Heart right ventricle (tissue), 16 donors: ENCODE data around the gene IFT43. TPM values are rescaled to one million over a fixed set of nuclear protein-coding genes. Genes with fewer than 3 reads are reported as not detected.

Experiments used
- ATAC-seq, 8 donors: fragments of 200-7000 bp; cut with Tn5 transposase; one replicate each; pipeline ENCODE4 v1.9.1; 2020; ENCODE audit warnings: mild to moderate bottlenecking in 8 of 8, moderate library complexity in 8 of 8, moderate number of reproducible peaks in 1 of 8
- DNase-seq, 2 donors: peaks; one replicate each; pipeline ENCODE4 v3.0.0-alpha.2; 2020
- H3K27ac ChIP-seq, 10 donors: fragments of 200-600 bp; sonication (generic) in 2 of 10; one replicate each; pipeline versions ENCODE4 v1.5.0 to v1.8.0; 2020 to 2022; ENCODE audit warnings: mild to moderate bottlenecking in 3 of 10
- H3K27me3 ChIP-seq, 7 donors: fragments of 200-600 bp; one replicate each; pipeline ENCODE4 v1.8.0; 2021 to 2022; ENCODE audit warnings: mild to moderate bottlenecking in 2 of 7
- H3K36me3 ChIP-seq, 9 donors: fragments of 200-600 bp; sonication (generic) in 1 of 9; one replicate each; pipeline versions ENCODE4 v1.5.0 to v1.8.0; 2020 to 2022; ENCODE audit warnings: mild to moderate bottlenecking in 2 of 9
- H3K4me1 ChIP-seq, 9 donors: fragments of 200-600 bp; sonication (generic) in 1 of 9; one replicate each; pipeline versions ENCODE4 v1.5.0 to v1.8.0; 2020 to 2022; ENCODE audit warnings: mild to moderate bottlenecking in 4 of 9
- H3K4me3 ChIP-seq, 10 donors: fragments of 200-600 bp; sonication (generic) in 2 of 10; one replicate each; pipeline versions ENCODE4 v1.5.0 to v1.8.0; 2020 to 2022; ENCODE audit warnings: mild to moderate bottlenecking in 7 of 10, moderate library complexity in 2 of 10
- H3K9me3 ChIP-seq, 11 donors: fragments of 200-600 bp in 10 of 11; sonication (generic) in 2 of 11; one replicate each; pipeline versions ENCODE4 v1.5.0 to v1.8.0; 2013 to 2022; ENCODE audit warnings: mild to moderate bottlenecking in 2 of 11, control low read depth in 1 of 11, moderate library complexity in 1 of 11
- CTCF ChIP-seq, 9 donors: fragments of 200-600 bp; sonication (generic) in 2 of 9; IDR thresholded peaks; one replicate each; pipeline versions ENCODE4 v1.5.0 to v1.8.0; 2021 to 2022; ENCODE audit warnings: antibody characterized with exemption in 9 of 9, mild to moderate bottlenecking in 5 of 9, moderate library complexity in 1 of 9
- WGBS, 2 donors: extraction: QIAGEN DNeasy Blood & Tissue Kit; methylation state at CpG; one replicate each; pipeline ENCODE4 v1.1.7; 2013; ENCODE audit warnings: inconsistent platforms in 1 of 2; 5-methylcytosine and 5-hydroxymethylcytosine counted together
- intact Hi-C, 10 donors: fragments of 100-400 bp; cut with DNase I; formaldehyde crosslinking; loops; one replicate each; pipeline versions ENCODE4 v1.11.1 to v1.14.2; 2022
- polyA plus RNA-seq, 2 donors: library from polyadenylated mRNA; stranded (reverse); fragments of 200-250 nt; gene quantifications; one replicate each; pipeline ENCODE4 v1.2.3, GENCODE V29; 2013
- total RNA-seq, 10 donors: library from RNA; stranded (reverse); fragmentation: NEBNext Ultra II Directional in 3 of 10; extraction: Animal tissue kit (Norgen Biotek cat#: 25700) in 3 of 10; gene quantifications; one replicate each; pipeline versions ENCODE4 v1.2.1 to v1.2.4, GENCODE V29; 2021 to 2023
- donor health status: Arrhythmogenic right ventricular cardiomyopathy.
- donor health status: ischemic (EF 13 %, LVEDD 7.1; RV severe dilation, severe dysfunction).
- donor health status: healthy with polysubstance abuse.
- donor health status: DM: no; HTN: yes; CAD: no.
- donor health status: DM: no; HTN: no; CAD: no.
- donor health status: ischemic (EF 25% LVEDD 6.9; RV normal size, moderate dysfunction).
- donor health status: ischemic (EF 25% LVEDD 5.7; RV mildly dilated, moderate dysfunction).
- donor health status: healthy.
- donor health status: DM: yes; HTN: yes; CAD: no.
- donor health status: Ischemic cardiomyopathy.
- donor health status: ischemic (EF 35%, LVEDD 5.7; RV mildly dilated, moderate dysfunction).
- donor health status: nonischemic (EF 11% LVEDD 7.7; RV severe dilation, severe dysfunction).
- donor health status: DM: yes; HTN: yes; CAD: no.
- donor health status: PGD.
- donor health status: ischemic (EF 29% LVEDD 5.4; RV normal size, mild dysfunction).
- donor health status: nonischemic (EF 23%, LVEDD 6.1; RV moderate dilation, normal function).

Gene IFT43
- total and polyA plus RNA-seq, 12 donors, result 19.7 to 57.1 (median 31.8) TPM

GRCh38 chr14:76100236-76100635 is 114.7 kb downstream of the IFT43 start:
- Histone ChIP-seq H3K4me3 (no peak overlapping the region), H3K4me1 (peaks cover 0 to 15% (median 5%) of the 10 kb centered on the region in 9 donors), H3K27me3 (peaks cover 0 to 20% (median 9%) of the 10 kb centered on the region in 7 donors), H3K36me3 (no peaks in the 10 kb centered on the region), H3K9me3 (no peaks in the 10 kb centered on the region), H3K27ac (peak overlapping the region in 1 of 10 donors; percentile 7)
- DNase-seq (no peak), ATAC-seq (no peak)
- WGBS, 2 donors, result 43 to 67% methylated on average over 14 of the region's 14 CpGs
- no peak for TF ChIP-seq CTCF (IDR thresholded peaks at IDR 0.05)
- intact Hi-C loops, result no loop called here

GRCh38 chr14:76101391-76102379 is 116.1 kb downstream of the IFT43 start:
- peak in 2 of 9 donors; percentile 8 to 22 for TF ChIP-seq CTCF (IDR thresholded peaks at IDR 0.05)
- peaks cover 0 to 18% (median 10%) of the 10 kb centered on the region in 7 donors for H3K27me3 ChIP-seq
- no peak overlapping the region for H3K27ac ChIP-seq

GRCh38 chr14:76104802-76105355 is 119.3 kb downstream of the IFT43 start:
- 83 to 85% methylated on average over 8 of the region's 8 CpGs for WGBS, 2 donors
- H3K27me3 ChIP-seq, result peaks cover 0 to 7% (median 4%) of the 10 kb centered on the region in 7 donors
- H3K4me3 ChIP-seq, result no peak overlapping the region
- intact Hi-C loops, result no loop called here
- no peaks in the 10 kb centered on the region for H3K36me3 ChIP-seq
- DNase-seq (no peak), ATAC-seq (no peak)
- H3K4me1 ChIP-seq, result peaks cover 0 to 15% (median 5%) of the 10 kb centered on the region in 9 donors
- H3K9me3 ChIP-seq, result no peaks in the 10 kb centered on the region
- TF ChIP-seq CTCF (IDR thresholded peaks at IDR 0.05), result no peak
- H3K27ac ChIP-seq, result no peak overlapping the region

More at GRCh38 chr14:76101391-76102379, 116.1 kb downstream of the IFT43 start:
- no peak overlapping the region for H3K4me3 ChIP-seq
- 57 to 68% methylated on average over 10 of the region's 10 CpGs for WGBS, 2 donors
- ATAC-seq, result peak in 5 of 8 donors; percentile 31 to 46 (median 40)
- intact Hi-C loops, result no loop called here
- no peaks in the 10 kb centered on the region for H3K36me3 ChIP-seq
- no peaks in the 10 kb centered on the region for H3K9me3 ChIP-seq
- DNase-seq, result no peak
- H3K4me1 ChIP-seq, result peaks cover 0 to 15% (median 5%) of the 10 kb centered on the region in 9 donors

GRCh38 chr14:76106188-76106587 is 120.6 kb downstream of the IFT43 start:
- Histone ChIP-seq H3K36me3 (no peaks in the 10 kb centered on the region), H3K4me3 (no peak overlapping the region), H3K27ac (no peak overlapping the region), H3K27me3 (peaks cover 0 to 5% (median 0%) of the 10 kb centered on the region in 7 donors), H3K9me3 (no peaks in the 10 kb centered on the region), H3K4me1 (peaks cover 0 to 7% (median 0%) of the 10 kb centered on the region in 9 donors)
- DNase-seq, result no peak
- intact Hi-C loops, result no loop called here
- no peak for TF ChIP-seq CTCF (IDR thresholded peaks at IDR 0.05)
- ATAC-seq, result no peak
- WGBS, 2 donors, result 87 to 92% methylated on average over 2 of the region's 2 CpGs
